ENCODE data around the gene BAG1.

The BAG1 gene

DNA sequence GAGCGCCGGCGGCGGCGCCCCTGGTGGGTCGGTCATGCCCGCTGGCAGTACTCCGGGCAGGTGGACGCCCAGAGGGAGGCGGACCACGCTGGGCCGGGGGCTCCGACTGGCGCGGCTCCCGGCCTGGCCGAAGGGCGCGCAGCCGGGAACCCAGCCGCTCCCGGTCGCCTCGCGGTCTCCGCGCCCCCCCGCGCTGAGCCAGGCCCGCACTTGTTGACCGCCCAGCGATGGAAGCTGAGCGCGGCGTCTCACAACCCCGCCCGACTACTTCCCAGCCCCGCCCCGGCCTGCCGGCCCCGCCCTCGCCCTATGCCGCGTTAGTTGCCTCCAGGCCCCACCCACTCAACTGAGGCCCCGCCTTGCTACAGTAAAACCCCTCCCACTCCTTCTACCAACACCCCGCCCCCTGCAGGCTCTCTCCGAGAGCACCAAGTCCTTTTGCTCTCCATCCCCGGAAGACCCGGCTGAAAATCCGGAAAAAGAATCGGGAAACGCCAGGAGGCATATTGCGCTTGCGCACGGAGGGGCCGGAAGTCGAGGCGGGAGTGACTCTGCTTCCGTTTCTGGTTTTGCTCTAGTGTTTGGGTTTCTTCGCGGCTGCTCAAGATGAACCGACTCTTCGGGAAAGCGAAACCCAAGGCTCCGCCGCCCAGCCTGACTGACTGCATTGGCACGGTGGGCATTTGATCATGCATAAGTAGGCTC lies at the start of gene BAG1, which contains the start of gene CHMP5:
Gene BAG1, minus strand, starts transcription at position 236 of the 705 bp plus-strand sequence.
Gene CHMP5, plus strand, starts transcription at position 577 of the 705 bp plus-strand sequence. Its CDS starts 30 bp downstream, at position 607.
- H3K4me3 ChIP-seq (ENCODE audit: low read depth, low read length): peak within 1 kb of the TSS; percentile 96
- 0 out of 2 replicates have a peak, but pooled peaks have one; percentile 22 for TF ChIP-seq CTCF (IDR thresholded peaks at IDR 0.05; ENCODE audit: low read depth, low read length)

DNA sequence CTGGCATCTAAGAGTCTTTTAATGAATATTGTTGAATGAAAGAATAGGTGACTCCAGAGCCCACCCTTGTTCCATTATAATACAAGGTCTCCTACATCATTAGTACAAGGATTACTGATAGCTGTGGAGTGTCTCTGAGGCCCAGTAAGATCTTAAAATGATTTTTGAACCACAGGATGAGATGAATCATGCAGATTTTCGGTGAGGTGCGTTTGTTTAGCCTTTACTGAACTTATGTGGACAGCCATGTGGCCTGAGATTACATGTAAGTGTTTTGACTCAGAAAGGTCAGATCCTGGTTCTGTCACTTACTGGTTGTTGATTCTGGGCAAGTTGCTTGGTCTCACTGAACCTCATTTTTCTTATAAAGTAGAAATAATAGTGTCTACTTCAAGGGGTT lies 47.4 kb upstream of the BAG1 start:
- TF ChIP-seq CTCF (IDR thresholded peaks at IDR 0.05; ENCODE audit: low read depth, low read length): no peak
- no peak overlapping the region for H3K4me3 ChIP-seq (ENCODE audit: low read depth, low read length)

GRCh38 chr9:33310748-33311147 lies 46.2 kb upstream of the BAG1 start:
- no peak for TF ChIP-seq CTCF (IDR thresholded peaks at IDR 0.05; ENCODE audit: low read depth, low read length)
- no peak overlapping the region for H3K4me3 ChIP-seq (ENCODE audit: low read depth, low read length)

GRCh38 chr9:33309903-33310302 lies 45.4 kb upstream of the BAG1 start:
- H3K4me3 ChIP-seq (ENCODE audit: low read depth, low read length): no peak overlapping the region
- no peak for TF ChIP-seq CTCF (IDR thresholded peaks at IDR 0.05; ENCODE audit: low read depth, low read length)

DNA sequence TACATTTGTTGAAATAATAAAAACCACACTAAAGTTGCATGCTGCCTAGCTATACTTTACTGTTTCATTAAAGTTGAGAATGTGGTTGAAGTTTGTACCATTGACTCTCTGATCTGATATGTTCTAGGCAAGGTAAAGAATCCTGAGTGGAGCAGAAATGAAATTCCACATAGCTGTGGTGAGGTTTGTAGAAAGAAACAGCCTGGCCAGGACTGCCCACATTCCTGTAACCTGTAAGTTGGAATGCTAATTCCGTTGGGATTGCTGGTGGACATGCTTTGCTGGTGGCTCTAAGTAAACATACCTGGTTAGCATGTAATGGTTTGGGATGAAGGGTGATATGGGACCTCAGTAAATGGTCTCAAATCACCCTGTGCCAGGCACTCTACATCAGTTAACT lies 42.6 kb upstream of the BAG1 start:
- H3K4me3 ChIP-seq (ENCODE audit: low read depth, low read length): no peak overlapping the region
- TF ChIP-seq CTCF (IDR thresholded peaks at IDR 0.05; ENCODE audit: low read depth, low read length): no peak

GRCh38 chr9:33306037-33306436 lies 41.5 kb upstream of the BAG1 start:
- TF ChIP-seq CTCF (IDR thresholded peaks at IDR 0.05; ENCODE audit: low read depth, low read length): no peak

DNA sequence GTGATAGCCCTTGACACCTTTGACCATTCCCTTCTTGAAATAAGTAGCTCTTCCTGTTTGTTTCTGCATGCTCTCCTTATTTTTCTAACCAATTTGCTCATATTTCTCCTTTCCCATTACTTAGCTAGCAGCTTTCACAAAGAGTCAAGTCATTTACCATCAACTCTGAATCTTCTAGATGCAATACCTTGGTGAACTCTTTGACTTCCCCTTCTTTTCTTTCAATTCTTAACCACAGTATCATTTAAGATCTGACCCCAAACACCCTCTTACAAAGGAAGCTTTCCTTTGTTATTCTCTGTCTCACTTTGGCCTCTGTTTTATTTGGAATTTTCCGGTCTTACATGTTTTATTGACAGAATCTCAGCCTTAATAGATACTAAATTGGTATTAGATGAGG lies 39.9 kb upstream of the BAG1 start:
- no peak for TF ChIP-seq CTCF (IDR thresholded peaks at IDR 0.05; ENCODE audit: low read depth, low read length)
- no peak overlapping the region for H3K4me3 ChIP-seq (ENCODE audit: low read depth, low read length)

More at GRCh38 chr9:33306037-33306436, 41.5 kb upstream of the BAG1 start:
- H3K4me3 ChIP-seq (ENCODE audit: low read depth, low read length): no peak overlapping the region
